ENCODE data around the gene KRTAP10-7.
"Not testable (repeated sequence)": the region's sequence is repeated elsewhere in the genome, so short reads cannot be mapped to it uniquely, and the experiment has no call there.

KRTAP10-7 gene

GRCh38 chr21:44627831-44628233 lies 27.4 kb downstream of the KRTAP10-7 start:
- in situ Hi-C loops (cut with HindIII; ENCODE audit: low sequenced_read_pairs): not testable (repeated sequence)

GRCh38 chr21:44628707-44629391 lies 28.5 kb downstream of the KRTAP10-7 start:
- in situ Hi-C loops (cut with HindIII; ENCODE audit: low sequenced_read_pairs): no loop called here

GRCh38 chr21:44630440-44630839 lies 30.0 kb downstream of the KRTAP10-7 start:
- in situ Hi-C loops (cut with HindIII; ENCODE audit: low sequenced_read_pairs): no loop called here

GRCh38 chr21:44632067-44632466 lies 31.7 kb downstream of the KRTAP10-7 start:
- in situ Hi-C loops (cut with HindIII; ENCODE audit: low sequenced_read_pairs): no loop called here

DNA sequence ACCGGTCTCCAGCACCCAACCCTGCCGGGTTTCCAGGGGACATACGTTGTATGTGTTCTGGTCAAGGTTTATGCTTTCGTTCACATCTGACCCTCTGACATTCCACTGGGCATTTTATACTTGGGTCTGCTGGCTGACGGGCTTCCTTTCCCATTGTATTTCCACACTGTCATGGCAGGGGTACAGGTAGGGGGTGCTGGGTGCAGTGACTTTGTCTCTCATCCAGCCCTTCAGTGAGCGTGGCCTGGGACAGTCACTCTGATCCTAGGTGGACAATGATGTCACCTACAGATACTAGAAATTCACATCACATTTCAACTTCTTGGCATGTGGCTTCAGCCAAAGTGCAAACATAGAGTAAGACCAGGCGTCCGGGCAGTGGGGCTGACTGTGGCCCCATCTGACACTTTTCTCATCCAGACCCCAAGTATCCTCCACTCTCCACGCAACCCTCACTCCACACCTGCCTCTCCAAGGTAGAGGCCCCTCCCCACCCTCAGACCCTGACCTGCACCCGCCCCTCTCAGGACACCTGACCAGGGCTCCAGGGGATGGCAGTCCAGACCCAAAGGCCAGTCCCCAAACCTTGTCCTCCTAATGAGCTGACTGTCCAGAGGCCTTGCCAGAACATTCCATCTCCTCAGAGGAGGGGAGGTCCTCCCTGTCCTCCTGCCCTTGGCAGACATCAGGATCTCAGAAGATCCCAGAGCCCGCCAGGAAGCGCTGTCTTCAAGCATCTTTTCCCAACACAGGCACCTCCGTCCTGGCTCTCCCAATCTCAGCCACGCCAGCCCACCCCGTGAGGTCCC lies 36.0 kb downstream of the KRTAP10-7 start:
- in situ Hi-C loops (cut with HindIII; ENCODE audit: low sequenced_read_pairs): no loop called here

DNA sequence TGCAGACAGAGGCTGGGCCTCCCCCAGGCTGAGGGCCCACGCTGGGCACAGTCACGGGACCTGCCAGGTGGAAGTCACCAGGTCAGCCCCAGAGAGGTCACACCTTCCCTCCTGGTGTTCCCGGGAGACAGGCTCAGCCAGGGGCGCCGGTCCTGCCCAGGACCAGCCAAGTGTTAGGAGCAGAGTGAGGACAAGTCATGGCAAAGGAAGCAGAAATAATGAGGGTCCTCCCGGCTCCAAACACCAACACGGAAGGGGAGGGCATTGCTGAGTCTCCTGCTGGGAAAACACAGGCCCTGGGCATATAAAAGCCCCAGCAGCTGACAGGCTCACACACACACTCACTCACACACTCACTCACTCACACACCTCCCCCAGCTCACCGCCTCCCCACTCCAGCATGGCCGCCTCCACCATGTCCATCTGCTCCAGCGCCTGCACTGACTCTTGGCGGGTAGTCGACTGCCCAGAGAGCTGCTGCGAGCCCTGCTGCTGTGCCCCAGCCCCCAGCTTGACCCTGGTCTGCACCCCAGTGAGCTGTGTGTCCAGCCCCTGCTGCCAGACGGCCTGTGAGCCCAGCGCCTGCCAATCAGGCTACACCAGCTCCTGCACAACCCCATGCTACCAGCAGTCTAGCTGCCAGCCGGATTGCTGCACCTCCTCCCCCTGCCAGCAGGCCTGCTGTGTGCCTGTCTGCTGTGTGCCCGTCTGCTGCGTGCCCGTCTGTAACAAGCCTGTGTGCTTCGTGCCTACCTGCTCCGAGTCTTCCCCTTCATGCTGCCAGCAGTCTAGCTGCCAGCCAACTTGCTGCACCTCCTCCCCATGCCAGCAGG lies 36.8 kb downstream of the KRTAP10-7 start, which contains the start of gene KRTAP10-10:
Gene KRTAP10-10 (plus strand): TSS at position 339 of the 833 bp plus-strand sequence. CDS start 62 bp downstream, at position 401.
- in situ Hi-C loops (cut with HindIII; ENCODE audit: low sequenced_read_pairs): no loop called here

DNA sequence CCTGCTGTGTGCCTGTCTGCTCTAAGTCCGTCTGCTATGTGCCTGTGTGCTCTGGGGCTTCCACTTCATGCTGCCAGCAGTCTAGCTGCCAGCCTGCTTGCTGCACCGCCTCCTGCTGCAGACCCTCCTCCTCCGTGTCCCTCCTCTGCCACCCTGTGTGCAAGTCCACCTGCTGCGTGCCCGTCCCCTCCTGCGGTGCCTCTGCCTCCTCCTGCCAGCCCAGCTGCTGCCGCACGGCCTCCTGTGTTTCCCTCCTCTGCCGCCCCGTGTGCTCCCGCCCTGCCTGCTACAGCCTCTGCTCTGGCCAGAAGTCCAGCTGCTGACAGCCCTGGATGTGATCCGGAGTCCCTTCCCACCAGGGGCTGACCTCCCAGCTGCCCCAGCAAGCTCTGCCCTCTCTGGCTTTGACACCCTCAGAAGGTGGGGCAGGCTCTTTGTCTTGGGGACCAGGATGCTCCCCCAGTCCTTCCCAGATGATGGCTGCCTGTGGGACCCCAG lies 37.5 kb downstream of the KRTAP10-7 start:
- in situ Hi-C loops (cut with HindIII; ENCODE audit: low sequenced_read_pairs): not testable (repeated sequence)

DNA sequence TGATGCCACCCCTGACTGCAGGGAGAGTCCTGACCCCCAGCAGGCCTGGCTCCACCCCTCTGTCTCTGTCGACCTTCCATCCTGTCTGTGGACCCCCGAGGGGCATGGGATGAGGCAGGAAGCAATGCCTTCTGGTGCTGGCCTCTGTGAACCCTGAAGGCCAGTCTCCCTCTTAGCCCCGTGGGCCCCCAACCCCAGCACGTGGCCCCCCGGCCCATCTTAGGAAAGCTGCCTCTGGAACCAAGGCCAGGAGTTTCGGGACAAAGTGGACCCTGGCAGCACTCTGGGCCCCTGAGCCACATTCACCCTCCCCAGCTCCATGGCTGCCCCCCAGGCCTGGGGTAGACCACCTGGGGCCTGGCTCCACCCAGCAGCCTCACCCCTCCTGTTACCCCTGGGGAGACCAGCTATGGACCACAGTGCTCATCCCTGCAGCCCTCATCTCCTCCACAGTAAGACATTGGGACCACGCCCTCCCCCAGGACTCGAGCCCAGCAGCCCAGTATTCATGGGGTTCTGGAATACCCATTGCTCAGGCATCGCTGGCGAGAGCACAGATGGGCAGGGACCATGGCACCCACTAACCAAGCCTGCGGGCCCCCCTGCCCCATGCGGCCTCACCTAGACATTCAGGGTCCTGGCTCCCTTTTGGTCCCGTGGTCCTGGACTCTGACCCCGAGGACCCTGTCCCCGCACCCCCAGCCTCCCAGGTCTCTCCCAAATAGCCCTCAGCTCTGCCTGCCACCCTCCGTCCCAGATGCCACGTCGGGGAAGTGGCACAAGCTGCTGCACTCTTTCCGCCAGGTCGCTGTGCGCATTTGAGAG lies 38.3 kb downstream of the KRTAP10-7 start:
- in situ Hi-C loops (cut with HindIII; ENCODE audit: low sequenced_read_pairs): not testable (repeated sequence)

- in situ Hi-C loops (cut with HindIII; ENCODE audit: low sequenced_read_pairs): no loop called here
Observed at GRCh38 chr21:44639331-44639655, 38.9 kb downstream of the KRTAP10-7 start.

DNA sequence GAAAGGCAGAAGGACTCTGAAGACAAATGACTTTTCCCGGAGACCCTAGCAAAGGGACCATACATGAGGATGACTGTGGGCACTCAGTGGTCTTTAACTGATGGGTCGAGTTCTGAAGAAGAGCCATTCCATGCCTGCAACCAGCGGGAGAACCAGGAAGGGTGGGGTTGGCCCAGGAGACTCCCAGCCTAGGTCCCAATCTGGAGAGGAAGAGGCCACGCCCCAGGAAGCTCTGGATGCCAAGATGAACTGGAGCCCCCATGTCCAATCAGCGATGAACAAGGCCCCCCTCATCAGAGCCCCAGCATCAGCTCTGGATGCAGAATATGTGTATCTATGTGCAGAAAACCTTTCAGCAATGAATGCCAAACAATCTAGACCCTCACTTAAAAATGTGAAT lies 40.4 kb downstream of the KRTAP10-7 start:
- in situ Hi-C loops (cut with HindIII; ENCODE audit: low sequenced_read_pairs): no loop called here

DNA sequence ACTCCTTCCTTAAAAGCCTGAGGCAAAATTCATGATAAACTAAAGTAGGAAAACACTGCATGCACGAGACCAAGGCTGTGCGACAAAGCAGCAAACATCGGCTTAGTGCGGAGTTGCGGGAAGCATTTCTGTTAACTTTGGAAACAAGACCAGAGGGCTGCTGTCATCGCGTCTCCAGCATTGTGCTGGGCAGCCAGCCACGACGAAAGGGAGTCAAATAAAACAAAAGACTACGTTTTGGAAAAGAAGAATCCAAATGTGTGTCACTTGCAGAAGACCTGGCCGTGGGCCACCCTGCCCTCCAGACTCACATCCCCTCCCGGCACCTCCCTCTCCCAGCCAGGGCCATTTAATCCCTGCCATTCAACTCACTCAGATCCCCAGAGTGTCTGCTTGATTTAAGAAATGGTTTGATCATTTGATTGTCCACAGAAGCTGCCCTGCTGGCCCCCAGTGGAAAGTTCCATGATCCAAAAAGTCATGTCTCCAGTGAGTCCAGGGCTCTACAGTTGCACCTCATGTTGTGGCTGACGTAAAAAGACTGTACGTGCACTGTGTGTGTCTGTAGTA lies 43.4 kb downstream of the KRTAP10-7 start:
- in situ Hi-C loops (cut with HindIII; ENCODE audit: low sequenced_read_pairs): no loop called here

GRCh38 chr21:44644878-44645277 lies 44.5 kb downstream of the KRTAP10-7 start:
- in situ Hi-C loops (cut with HindIII; ENCODE audit: low sequenced_read_pairs): loop anchor here (5.0 kb wide), 1 partner anchor 67 kb away; the partner anchor contains the start of gene TSPEAR

- in situ Hi-C loops (cut with HindIII; ENCODE audit: low sequenced_read_pairs): loop anchor here (5.0 kb wide), 1 partner anchor 66 kb away; the partner anchor contains the start of gene TSPEAR
Observed at GRCh38 chr21:44646366-44647221, 46.2 kb downstream of the KRTAP10-7 start, which contains the start of gene KRTAP10-11. Gene KRTAP10-11 (plus strand): TSS chr21:44646414. CDS start chr21:44646459, 45 bp downstream.

- in situ Hi-C loops (cut with HindIII; ENCODE audit: low sequenced_read_pairs): loop anchor here (5.0 kb wide), 1 partner anchor 65 kb away; the partner anchor contains the start of gene TSPEAR
Observed at GRCh38 chr21:44647222-44647552, 46.8 kb downstream of the KRTAP10-7 start.

- in situ Hi-C loops (cut with HindIII; ENCODE audit: low sequenced_read_pairs): loop anchor here (5.0 kb wide), 1 partner anchor 64 kb away; the partner anchor contains the start of gene TSPEAR
Observed at GRCh38 chr21:44648557-44649311, 48.3 kb downstream of the KRTAP10-7 start.

DNA sequence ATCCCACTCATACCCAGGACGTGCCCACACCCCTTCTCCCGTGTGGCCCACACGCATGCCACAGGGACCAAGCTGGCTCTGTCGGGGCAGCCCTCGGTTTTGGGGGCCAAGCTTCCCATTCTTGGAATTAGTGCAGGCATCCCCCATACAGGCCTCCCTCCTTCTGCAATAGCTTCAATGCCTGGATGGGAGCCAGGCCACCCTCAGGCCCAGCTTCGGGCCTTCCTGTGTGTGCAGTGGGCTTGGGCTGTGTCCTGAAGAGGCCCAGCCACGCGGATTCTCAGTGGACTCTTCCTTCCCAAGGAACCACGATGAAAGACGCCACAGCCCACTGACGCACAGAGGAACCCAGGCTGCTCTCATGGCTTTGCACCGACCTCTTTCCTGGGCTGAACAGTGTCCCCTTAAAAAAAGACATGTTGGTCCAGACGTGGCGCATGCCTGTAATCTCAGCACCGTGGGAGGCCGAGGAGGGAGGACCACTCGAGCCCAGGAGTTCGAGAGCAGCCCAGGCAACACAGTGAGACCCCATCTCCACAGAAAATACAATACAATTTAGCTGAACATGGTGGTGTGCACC lies 49.2 kb downstream of the KRTAP10-7 start:
- in situ Hi-C loops (cut with HindIII; ENCODE audit: low sequenced_read_pairs): loop anchor here (5.0 kb wide), 2 partner anchors 43 to 63 kb away; partner anchors contain the start of gene TSPEAR

GRCh38 chr21:44650265-44650972 lies 50.0 kb downstream of the KRTAP10-7 start:
- in situ Hi-C loops (cut with HindIII; ENCODE audit: low sequenced_read_pairs): loop anchor here (5.0 kb wide), 1 partner anchor 42 kb away; no protein-coding TSS in a partner anchor
